ENCODE measurements around the gene MRGPRE. TPM values are rescaled to one million over a fixed set of nuclear protein-coding genes. Genes with fewer than 3 reads are reported as not detected.

Gene MRGPRE
- polyA plus RNA-seq, 1 experiment: not detected

- no peaks in the 10 kb centered on the region for H3K36me3 ChIP-seq (ENCODE audit: control insufficient read depth, insufficient read depth, low read length)
- H3K4me3 ChIP-seq (ENCODE audit: low read depth, low read length): no peak overlapping the region
- peaks cover 22% of the 10 kb centered on the region for H3K27me3 ChIP-seq (ENCODE audit: control insufficient read depth, insufficient read depth, low read length)
- ChIA-PET POLR2A (no interaction called here), CTCF (interaction anchor here (1.0 to 3.6 kb wide), 2 partner anchors 11 to 13 kb away, joined by 3 to 14 read pairs; no protein-coding TSS in a partner anchor)
- no peak for DNase-seq (ENCODE audit: low read depth)
- TF ChIP-seq CTCF (IDR thresholded peaks at IDR 0.05; ENCODE audit: insufficient read depth, low read depth, low read length): no peak
Observed at GRCh38 chr11:3227568-3228444, 4.4 kb downstream of the MRGPRE start.

GRCh38 chr11:3226846-3227567, 5.2 kb downstream of the MRGPRE start:
- CTCF ChIA-PET: interaction anchor here (1.0 to 3.6 kb wide), 2 partner anchors 10 to 13 kb away, joined by 3 to 14 read pairs; no protein-coding TSS in a partner anchor
- no peak for DNase-seq (ENCODE audit: low read depth)
- Histone ChIP-seq H3K4me3 (ENCODE audit: low read depth, low read length) (no peak overlapping the region), H3K36me3 (ENCODE audit: control insufficient read depth, insufficient read depth, low read length) (no peaks in the 10 kb centered on the region), H3K27me3 (ENCODE audit: control insufficient read depth, insufficient read depth, low read length) (peaks cover 17% of the 10 kb centered on the region)
- POLR2A ChIA-PET: no interaction called here
- TF ChIP-seq CTCF (IDR thresholded peaks at IDR 0.05; ENCODE audit: insufficient read depth, low read depth, low read length): no peak

- POLR2A ChIA-PET: no interaction called here
- TF ChIP-seq CTCF (IDR thresholded peaks at IDR 0.05; ENCODE audit: insufficient read depth, low read depth, low read length): no peak
- Histone ChIP-seq H3K36me3 (ENCODE audit: control insufficient read depth, insufficient read depth, low read length) (no peaks in the 10 kb centered on the region), H3K27me3 (ENCODE audit: control insufficient read depth, insufficient read depth, low read length) (peaks cover 16% of the 10 kb centered on the region), H3K4me3 (ENCODE audit: low read depth, low read length) (no peak overlapping the region)
- CTCF ChIA-PET: interaction anchor here (1.0 to 3.6 kb wide), 3 partner anchors 9 to 134 kb away, joined by 3 to 14 read pairs (median 9); no protein-coding TSS in a partner anchor
- no peak for DNase-seq (ENCODE audit: low read depth)
Observed at GRCh38 chr11:3225826-3226750, 6.1 kb downstream of the MRGPRE start.

DNA sequence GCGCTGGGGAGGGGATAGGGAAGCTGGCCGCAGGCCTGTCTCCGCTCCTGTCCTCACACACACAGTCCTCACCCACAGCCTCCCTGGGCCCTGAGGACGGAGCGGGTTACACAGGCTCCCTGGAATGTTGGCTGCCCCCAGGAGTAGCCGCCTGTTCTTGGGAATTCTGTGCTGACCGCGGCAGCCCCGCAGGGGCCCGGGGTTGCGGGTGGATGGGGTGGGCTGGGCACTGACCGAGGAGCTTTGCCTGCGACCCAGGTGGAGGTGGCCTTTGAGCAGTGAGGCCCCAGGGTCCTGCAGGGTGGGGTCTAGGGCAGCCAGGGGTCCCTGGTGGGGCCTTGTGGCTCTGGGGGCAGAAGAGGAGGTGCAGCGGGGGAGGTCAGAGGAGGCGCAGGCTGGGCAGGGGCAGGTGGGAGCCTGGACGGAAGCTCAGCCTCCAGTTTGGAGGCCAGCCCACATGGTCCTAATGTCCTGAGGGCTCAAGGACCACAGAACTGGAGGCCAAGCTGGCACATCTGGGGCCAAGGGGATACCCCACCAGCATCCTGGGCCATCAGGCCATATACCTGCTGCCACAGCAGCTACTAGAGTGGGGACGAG, 7.0 kb downstream of the MRGPRE start:
- no peak for TF ChIP-seq CTCF (IDR thresholded peaks at IDR 0.05; ENCODE audit: insufficient read depth, low read depth, low read length)
- CTCF ChIA-PET: interaction anchor here (1.0 to 3.6 kb wide), 3 partner anchors 9 to 134 kb away, joined by 3 to 14 read pairs (median 9); no protein-coding TSS in a partner anchor

More for the DNA sequence above, 7.0 kb downstream of the MRGPRE start:
- Histone ChIP-seq H3K36me3 (ENCODE audit: control insufficient read depth, insufficient read depth, low read length) (no peaks in the 10 kb centered on the region), H3K4me3 (ENCODE audit: low read depth, low read length) (no peak overlapping the region), H3K27me3 (ENCODE audit: control insufficient read depth, insufficient read depth, low read length) (peaks cover 15% of the 10 kb centered on the region)
- no peak for DNase-seq (ENCODE audit: low read depth)
- POLR2A ChIA-PET: no interaction called here
